RPMI7951 (cell line): ENCODE results near the gene DSG4. TPM values are rescaled to one million over a fixed set of nuclear protein-coding genes. Genes with fewer than 3 reads are reported as not detected.
"Not testable (repeated sequence)": the region's sequence is repeated elsewhere in the genome, so short reads cannot be mapped to it uniquely, and the experiment has no call there.

Source experiments
- DNase-seq: peaks from one replicate; pipeline ENCODE4 v3.0.0-alpha.2; 2012; ENCODE audit warnings: low read depth
- total RNA-seq: library from RNA; depleted of rRNA; stranded (reverse); fragments of >200 nt; shearing (Covaris generic); gene quantifications from 2 replicates; pipeline ENCODE4 v1.2.3, GENCODE V29; 2014; rRNA removed

DSG4 gene, protein sequence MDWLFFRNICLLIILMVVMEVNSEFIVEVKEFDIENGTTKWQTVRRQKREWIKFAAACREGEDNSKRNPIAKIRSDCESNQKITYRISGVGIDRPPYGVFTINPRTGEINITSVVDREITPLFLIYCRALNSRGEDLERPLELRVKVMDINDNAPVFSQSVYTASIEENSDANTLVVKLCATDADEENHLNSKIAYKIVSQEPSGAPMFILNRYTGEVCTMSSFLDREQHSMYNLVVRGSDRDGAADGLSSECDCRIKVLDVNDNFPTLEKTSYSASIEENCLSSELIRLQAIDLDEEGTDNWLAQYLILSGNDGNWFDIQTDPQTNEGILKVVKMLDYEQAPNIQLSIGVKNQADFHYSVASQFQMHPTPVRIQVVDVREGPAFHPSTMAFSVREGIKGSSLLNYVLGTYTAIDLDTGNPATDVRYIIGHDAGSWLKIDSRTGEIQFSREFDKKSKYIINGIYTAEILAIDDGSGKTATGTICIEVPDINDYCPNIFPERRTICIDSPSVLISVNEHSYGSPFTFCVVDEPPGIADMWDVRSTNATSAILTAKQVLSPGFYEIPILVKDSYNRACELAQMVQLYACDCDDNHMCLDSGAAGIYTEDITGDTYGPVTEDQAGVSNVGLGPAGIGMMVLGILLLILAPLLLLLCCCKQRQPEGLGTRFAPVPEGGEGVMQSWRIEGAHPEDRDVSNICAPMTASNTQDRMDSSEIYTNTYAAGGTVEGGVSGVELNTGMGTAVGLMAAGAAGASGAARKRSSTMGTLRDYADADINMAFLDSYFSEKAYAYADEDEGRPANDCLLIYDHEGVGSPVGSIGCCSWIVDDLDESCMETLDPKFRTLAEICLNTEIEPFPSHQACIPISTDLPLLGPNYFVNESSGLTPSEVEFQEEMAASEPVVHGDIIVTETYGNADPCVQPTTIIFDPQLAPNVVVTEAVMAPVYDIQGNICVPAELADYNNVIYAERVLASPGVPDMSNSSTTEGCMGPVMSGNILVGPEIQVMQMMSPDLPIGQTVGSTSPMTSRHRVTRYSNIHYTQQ
- not detected in 2 replicates for total RNA-seq

DNA sequence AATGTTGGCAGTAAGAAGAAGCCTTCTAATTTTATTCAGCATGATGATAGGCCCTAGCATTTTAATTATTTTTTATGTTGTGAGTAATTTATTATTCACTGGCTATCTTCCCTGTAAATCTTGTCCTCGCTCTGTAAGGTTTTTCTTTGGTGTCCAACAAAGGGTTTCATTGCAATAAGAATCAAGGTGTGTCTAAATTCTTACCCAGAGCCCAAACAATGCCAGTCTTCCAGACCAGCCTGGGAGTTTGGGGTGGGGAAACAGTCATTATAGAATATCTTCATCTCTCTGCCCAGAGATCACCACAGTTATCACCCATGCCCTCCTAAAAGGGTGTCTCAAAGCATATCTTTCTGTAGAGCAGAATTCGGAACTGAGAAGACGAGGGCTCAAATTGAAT lies at the start of gene DSG4:
Gene DSG4 (plus strand): TSS at position 301 of the 400 bp plus-strand sequence. CDS start 135 bp downstream, outside the sequence.
- no peak for DNase-seq

DNA sequence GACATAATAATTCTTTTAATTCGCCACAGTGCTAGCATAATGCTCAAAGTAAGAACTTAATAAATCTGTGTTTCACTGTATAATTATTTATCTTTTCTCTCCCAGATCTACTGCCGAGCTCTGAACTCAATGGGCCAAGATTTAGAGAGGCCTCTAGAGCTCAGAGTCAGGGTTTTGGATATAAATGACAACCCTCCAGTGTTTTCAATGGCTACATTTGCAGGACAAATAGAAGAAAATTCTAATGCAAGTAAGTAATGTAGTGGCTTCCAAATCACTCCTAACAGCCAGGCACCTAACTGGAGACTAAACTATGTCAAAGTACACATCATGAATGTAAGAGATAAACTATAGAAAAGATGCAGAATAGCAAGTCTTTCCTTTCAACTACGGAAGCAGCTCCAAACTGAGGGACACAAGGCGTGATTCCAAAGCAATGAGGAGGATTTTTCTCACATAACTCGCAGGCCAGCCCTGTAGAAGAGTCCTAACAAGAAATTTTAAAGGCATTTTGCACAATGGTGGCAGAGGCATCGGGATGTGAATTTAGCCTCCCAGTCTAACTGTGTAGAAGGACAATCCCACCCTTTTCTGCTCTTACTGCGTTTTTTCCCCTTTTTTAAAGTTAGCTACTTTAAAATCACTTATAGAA lies 46.7 kb upstream of the DSG4 start:
- no peak for DNase-seq

DNA sequence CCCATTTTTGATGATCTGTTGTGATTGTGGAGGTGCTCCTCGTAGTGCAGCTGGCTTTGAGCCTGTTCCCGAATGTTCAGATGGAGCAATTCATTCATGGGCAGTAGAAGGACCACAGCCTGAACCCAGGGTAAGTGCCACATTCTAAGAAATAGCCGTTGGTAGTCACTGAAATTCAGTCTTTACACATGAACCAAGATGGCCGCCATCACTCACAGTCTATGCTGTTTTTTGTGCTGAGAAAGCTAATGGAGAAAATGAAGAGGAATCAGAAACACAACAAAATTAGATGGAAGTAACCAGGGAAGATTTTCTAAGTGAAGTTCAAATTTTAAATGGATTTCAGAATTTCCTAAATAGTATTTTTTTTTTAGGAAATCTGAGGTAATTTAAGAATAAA lies 33.1 kb upstream of the DSG4 start:
- DNase-seq: no peak

DNA sequence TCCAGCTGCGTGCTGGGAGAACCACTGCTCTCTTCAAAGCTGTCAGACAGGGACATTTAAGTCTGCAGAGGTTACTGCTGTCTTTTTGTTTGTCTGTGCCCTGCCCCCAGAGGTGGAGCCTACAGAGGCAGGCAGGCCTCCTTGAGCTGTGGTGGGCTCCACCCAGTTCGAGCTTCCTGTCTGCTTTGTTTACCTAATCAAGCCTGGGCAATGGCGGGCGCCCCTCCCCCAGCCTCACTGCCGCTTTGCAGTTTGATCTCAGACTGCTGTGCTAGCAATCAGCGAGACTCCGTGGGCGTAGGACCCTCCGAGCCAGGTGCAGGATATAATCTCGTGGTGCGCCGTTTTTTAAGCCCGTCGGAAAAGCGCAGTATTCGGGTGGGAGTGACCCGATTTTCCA lies 23.2 kb upstream of the DSG4 start:
- not testable (repeated sequence) for DNase-seq

DNA sequence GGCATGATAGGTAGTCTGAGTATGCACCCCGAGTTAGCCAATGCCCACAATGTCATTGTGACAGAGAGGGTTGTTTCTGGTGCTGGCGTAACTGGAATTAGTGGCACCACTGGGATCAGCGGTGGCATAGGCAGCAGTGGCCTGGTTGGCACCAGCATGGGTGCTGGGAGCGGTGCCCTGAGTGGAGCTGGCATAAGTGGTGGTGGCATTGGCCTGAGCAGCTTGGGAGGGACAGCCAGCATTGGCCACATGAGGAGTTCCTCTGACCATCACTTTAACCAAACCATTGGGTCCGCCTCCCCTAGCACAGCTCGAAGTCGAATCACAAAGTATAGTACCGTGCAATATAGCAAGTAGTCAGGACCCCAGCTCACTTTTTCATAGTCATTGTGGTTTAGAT lies 21.6 kb upstream of the DSG4 start:
- no peak for DNase-seq

DNA sequence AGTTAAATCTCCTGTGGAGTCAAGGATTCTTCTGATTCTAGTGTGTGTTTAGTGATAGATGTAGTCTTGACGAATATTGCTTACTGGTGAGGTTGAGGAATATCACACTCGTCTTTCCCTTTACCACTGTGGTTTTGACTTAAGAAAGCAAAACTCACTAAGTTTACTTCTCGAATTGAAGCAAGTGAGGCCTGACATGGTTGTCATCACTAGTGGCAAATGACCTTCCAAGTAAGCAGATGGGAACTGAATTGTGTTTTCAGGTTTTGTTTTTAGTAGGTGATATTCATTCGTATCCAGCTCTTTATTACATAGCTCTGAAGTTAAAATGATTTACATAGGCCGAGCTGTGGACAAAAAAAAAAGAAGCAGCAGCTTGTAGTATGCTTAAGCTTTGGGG lies 20.6 kb upstream of the DSG4 start:
- DNase-seq: no peak

DNA sequence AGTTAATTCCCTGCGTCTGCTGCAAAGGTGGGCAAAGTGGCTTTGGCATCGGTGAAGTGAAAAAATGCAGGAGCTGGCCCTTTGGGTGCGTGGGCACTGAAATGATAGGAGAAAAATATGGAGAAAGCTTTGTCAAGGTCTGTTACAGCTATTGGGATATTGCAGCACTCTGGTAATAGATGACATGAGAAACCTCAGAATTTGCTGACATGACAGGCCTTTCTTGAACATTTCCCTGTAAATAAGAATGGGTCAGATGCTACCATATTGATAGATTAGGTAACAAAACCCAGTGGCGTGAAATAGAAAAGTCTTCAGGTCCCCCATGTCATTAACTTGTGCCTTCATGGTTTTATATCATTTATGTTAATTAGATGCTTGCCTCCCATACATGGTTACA lies 12.4 kb upstream of the DSG4 start:
- DNase-seq: no peak

- DNase-seq: no peak
These were observed 7.1 kb upstream of the DSG4 start for GRCh38 chr18:31369478-31369877.

DNA sequence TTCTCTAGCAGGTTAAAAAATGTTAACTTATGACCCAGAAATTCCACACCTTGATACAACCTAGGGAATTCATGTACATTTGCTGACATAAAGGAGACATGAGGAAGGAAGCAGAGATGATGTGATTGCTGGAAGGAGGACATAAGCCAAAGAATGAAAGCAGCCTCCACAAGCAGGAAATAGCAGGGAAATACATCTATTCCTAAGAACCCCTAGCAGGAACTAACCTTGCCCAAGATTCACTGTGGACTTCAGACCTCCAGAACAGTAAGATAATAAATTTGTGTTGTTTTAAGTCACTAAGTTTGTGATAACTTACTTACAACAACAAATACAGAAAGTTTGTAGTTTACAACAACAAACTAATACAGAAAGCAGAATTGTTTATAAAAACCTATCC lies 4.6 kb upstream of the DSG4 start:
- no peak for DNase-seq

DNA sequence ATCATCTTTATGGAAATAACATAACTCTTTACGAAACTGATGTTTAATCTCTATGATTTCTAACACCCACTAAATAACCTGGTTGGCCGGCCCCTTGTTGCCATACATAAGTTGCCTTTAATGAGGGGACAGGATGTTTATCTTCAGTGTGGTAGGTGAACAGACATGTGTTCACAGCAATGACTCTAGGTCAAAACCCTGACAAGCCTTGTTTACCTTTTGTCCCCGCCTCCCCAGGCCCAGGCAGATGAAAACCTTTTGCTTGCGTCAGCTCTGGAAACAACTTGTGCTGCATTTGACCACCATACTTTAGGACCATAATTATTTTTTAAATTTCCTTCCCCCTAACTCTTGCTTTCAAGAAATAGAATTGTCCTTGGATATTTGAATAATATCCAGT lies 2.9 kb upstream of the DSG4 start:
- no peak for DNase-seq

GRCh38 chr18:31380912-31381311 lies 4.3 kb downstream of the DSG4 start:
- DNase-seq: no peak

- no peak for DNase-seq
These were observed 5.5 kb downstream of the DSG4 start for GRCh38 chr18:31382107-31382506.

GRCh38 chr18:31386741-31387140 lies 10.2 kb downstream of the DSG4 start:
- DNase-seq: no peak

- no peak for DNase-seq
These were observed 16.7 kb downstream of the DSG4 start for GRCh38 chr18:31393286-31393685.

GRCh38 chr18:31396796-31397612 lies 20.4 kb downstream of the DSG4 start:
- no peak for DNase-seq

DNA sequence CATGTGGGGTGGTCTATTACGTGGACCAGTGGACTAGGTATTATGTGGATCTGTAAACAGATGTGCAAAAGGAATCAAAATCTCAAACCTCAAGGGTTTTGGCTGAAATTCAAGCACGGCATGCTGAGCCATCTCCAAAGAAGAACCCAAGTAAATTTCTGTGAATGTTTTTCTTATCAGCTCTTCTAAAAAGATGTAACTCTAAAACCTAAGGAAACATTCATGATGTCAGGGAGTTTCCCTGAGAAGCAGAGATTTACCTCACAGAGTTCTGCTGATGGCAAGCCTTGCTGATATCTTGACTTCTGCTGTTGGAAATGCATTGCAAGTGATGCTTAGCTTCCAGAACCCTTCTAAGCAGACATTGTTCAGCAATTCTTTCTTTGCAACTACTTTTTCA lies 21.6 kb downstream of the DSG4 start:
- DNase-seq: no peak

DNA sequence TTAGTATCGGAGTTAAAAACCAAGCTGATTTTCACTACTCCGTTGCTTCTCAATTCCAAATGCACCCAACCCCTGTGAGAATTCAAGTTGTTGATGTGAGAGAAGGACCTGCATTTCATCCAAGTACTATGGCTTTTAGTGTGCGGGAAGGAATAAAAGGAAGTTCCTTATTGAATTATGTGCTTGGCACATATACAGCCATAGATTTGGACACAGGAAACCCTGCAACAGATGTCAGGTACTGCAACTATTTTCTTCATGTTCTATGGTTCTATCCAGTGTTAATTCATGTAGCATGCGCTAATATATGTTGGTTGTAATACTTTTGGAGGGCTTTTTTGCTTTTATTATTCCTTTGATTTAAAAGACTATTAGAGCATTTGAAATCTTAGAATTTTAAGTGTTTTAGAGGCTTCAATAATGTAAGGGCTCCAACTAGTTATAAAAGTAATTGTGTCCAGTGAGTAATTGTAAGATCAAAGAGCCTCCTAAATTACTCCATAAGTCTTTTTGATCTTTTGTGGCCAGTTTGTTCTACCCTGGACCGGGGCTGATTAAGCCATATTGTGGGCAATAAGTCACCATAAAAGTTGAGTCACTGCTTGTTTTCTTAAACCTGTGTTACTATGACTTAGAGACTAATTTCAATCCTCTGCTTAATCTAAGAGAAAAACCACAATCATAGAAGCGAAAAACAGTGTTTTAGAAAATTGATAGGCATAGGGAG lies 22.9 kb downstream of the DSG4 start:
- no peak for DNase-seq

- no peak for DNase-seq
These were observed 24.8 kb downstream of the DSG4 start for GRCh38 chr18:31401156-31402025.

DNA sequence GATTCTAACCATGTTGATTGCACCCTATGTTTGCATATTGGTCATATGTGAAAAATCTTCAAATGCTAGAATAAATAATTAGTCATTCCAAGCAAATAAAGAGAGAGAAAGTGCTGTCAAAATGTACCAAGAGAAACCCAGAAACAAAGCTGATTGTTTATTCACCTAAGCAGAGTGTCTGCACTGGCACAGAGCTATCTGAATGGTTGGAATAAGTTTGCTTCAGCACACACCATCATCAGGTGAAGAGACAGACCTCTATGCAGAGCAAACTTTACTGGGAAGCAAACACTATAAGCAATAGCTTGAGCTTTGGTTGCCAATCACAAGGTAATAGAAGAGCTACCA lies 25.4 kb downstream of the DSG4 start:
- DNase-seq: no peak

- no peak for DNase-seq
These were observed 26.8 kb downstream of the DSG4 start for GRCh38 chr18:31403409-31403808.
